Activated CD4-positive, alpha-beta T cell treated with anti-CD3 and anti-CD28 coated beads for 48 hours (primary cell): ENCODE results near the gene SPATS2L.

Source experiments
- DNase-seq: peaks from one replicate; pipeline ENCODE4 v3.0.0-alpha.2; 2020

SPATS2L gene

GRCh38 chr2:200419325-200419724, 112.8 kb downstream of the SPATS2L start:
- DNase-seq: no peak

GRCh38 chr2:200421270-200421669, 114.8 kb downstream of the SPATS2L start:
- no peak for DNase-seq

GRCh38 chr2:200422071-200422470, 115.6 kb downstream of the SPATS2L start:
- no peak for DNase-seq

- no peak for DNase-seq
These were observed 116.2 kb downstream of the SPATS2L start for GRCh38 chr2:200422532-200423261.

GRCh38 chr2:200423541-200423940, 117.0 kb downstream of the SPATS2L start:
- DNase-seq: no peak

- DNase-seq: no peak
These were observed 118.7 kb downstream of the SPATS2L start for GRCh38 chr2:200425026-200425821.

- no peak for DNase-seq
These were observed 120.3 kb downstream of the SPATS2L start for GRCh38 chr2:200426754-200427153.

GRCh38 chr2:200428961-200429665, 122.6 kb downstream of the SPATS2L start:
- no peak for DNase-seq

- DNase-seq: no peak
These were observed 123.5 kb downstream of the SPATS2L start for GRCh38 chr2:200430017-200430416.

GRCh38 chr2:200431996-200432705, 125.7 kb downstream of the SPATS2L start:
- no peak for DNase-seq

- no peak for DNase-seq
These were observed 128.9 kb downstream of the SPATS2L start for GRCh38 chr2:200435379-200435778.

GRCh38 chr2:200438251-200438650, 131.8 kb downstream of the SPATS2L start:
- no peak for DNase-seq

- no peak for DNase-seq
These were observed 132.4 kb downstream of the SPATS2L start for GRCh38 chr2:200438846-200439245.

- no peak for DNase-seq
These were observed 133.5 kb downstream of the SPATS2L start for GRCh38 chr2:200439981-200440380.

GRCh38 chr2:200442471-200442870, 136.0 kb downstream of the SPATS2L start:
- no peak for DNase-seq

- DNase-seq: no peak
These were observed 136.9 kb downstream of the SPATS2L start for GRCh38 chr2:200443376-200443775.

- DNase-seq: no peak
These were observed 137.4 kb downstream of the SPATS2L start for GRCh38 chr2:200443916-200444315.

GRCh38 chr2:200444530-200444929, 138.0 kb downstream of the SPATS2L start:
- DNase-seq: no peak

GRCh38 chr2:200445284-200445683, 138.8 kb downstream of the SPATS2L start:
- DNase-seq: no peak

- no peak for DNase-seq
These were observed 140.1 kb downstream of the SPATS2L start for GRCh38 chr2:200446612-200447011.

GRCh38 chr2:200447139-200447855, 140.8 kb downstream of the SPATS2L start:
- no peak for DNase-seq

- no peak for DNase-seq
These were observed 142.0 kb downstream of the SPATS2L start for GRCh38 chr2:200448455-200448854.
